Upper lobe of left lung (tissue), 4 donors: ENCODE measurements around the gene KCNG1.

Experiments used
- CTCF ChIP-seq, 6 experiments: fragments of 450-650 bp in 4 of 6; fragments of 200-600 bp in 2 of 6; sonication (generic) in 2 of 6; IDR thresholded peaks; one replicate each; pipeline ENCODE4 v1.5.1; 2016 to 2019; ENCODE audit warnings: antibody characterized with exemption in 6 of 6
- EP300 ChIP-seq, 4 donors: sonication (generic); formaldehyde crosslinking; IDR thresholded peaks; one replicate each; pipeline ENCODE4 v1.5.1; 2017; ENCODE audit warnings: antibody characterized with exemption in 4 of 4, control low read depth in 2 of 4
- POLR2A ChIP-seq, 4 donors: fragments of 450-650 bp; IDR thresholded peaks; one replicate each; pipeline ENCODE4 v1.5.1; 2016 to 2017; ENCODE audit warnings: antibody characterized with exemption in 4 of 4, mild to moderate bottlenecking in 2 of 4
- POLR2AphosphoS5 ChIP-seq, 2 donors: sonication (generic); formaldehyde crosslinking; IDR thresholded peaks; one replicate each; pipeline ENCODE4 v1.5.1; 2017; ENCODE audit warnings: antibody characterized with exemption in 2 of 2

- TF ChIP-seq POLR2A (IDR thresholded peaks at IDR 0.05) (no peak), CTCF (IDR thresholded peaks at IDR 0.05) (no peak), EP300 (IDR thresholded peaks at IDR 0.05) (no peak), POLR2AphosphoS5 (IDR thresholded peaks at IDR 0.05) (no peak)
Measured at GRCh38 chr20:51029556-51029955, 6.6 kb upstream of the KCNG1 start.
